ENCODE measurements around the gene ZFPM1.

ZFPM1 gene

GRCh38 chr16:88548131-88548874 is 95.2 kb downstream of the ZFPM1 start:
- no peak for DNase-seq

GRCh38 chr16:88548985-88549384 is 95.9 kb downstream of the ZFPM1 start:
- no peak for DNase-seq

GRCh38 chr16:88549671-88550245 is 96.7 kb downstream of the ZFPM1 start:
- DNase-seq, result no peak

- no peak for DNase-seq
Measured at GRCh38 chr16:88550246-88550661, 97.2 kb downstream of the ZFPM1 start.

GRCh38 chr16:88552166-88552565 is 99.1 kb downstream of the ZFPM1 start:
- DNase-seq, result no peak

- no peak for DNase-seq
Measured at GRCh38 chr16:88552815-88553214, 99.7 kb downstream of the ZFPM1 start.

GRCh38 chr16:88553739-88554138 is 100.7 kb downstream of the ZFPM1 start:
- no peak for DNase-seq

- no peak for DNase-seq
Measured at GRCh38 chr16:88554711-88555264, 101.7 kb downstream of the ZFPM1 start.

- DNase-seq, result no peak
Measured at GRCh38 chr16:88556294-88556988, 103.4 kb downstream of the ZFPM1 start.

- no peak for DNase-seq
Measured at GRCh38 chr16:88558457-88559442, 105.7 kb downstream of the ZFPM1 start.

- DNase-seq, result no peak
Measured at GRCh38 chr16:88560714-88561484, 107.8 kb downstream of the ZFPM1 start.

GRCh38 chr16:88561485-88562359 is 108.6 kb downstream of the ZFPM1 start:
- DNase-seq, result peak; percentile 46

GRCh38 chr16:88566158-88566557 is 113.1 kb downstream of the ZFPM1 start:
- peak; percentile 48 for DNase-seq

GRCh38 chr16:88568710-88569613 is 115.9 kb downstream of the ZFPM1 start:
- DNase-seq, result no peak

GRCh38 chr16:88569614-88569984 is 116.5 kb downstream of the ZFPM1 start:
- DNase-seq, result no peak

- DNase-seq, result peak; percentile 96
Measured at GRCh38 chr16:88569985-88570690, 117.1 kb downstream of the ZFPM1 start, which contains the start of gene ZC3H18. TSS of gene ZC3H18 (plus strand) at chr16:88570403. CDS start at chr16:88577124, 6,721 bp downstream.

- peak; percentile 51 for DNase-seq
Measured at GRCh38 chr16:88570691-88571092, 117.6 kb downstream of the ZFPM1 start.

GRCh38 chr16:88575251-88575650 is 122.2 kb downstream of the ZFPM1 start:
- DNase-seq, result no peak

- DNase-seq, result no peak
Measured at GRCh38 chr16:88576307-88576706, 123.2 kb downstream of the ZFPM1 start.

Measured in activated CD4-positive, alpha-beta T cell treated with anti-CD3 and anti-CD28 coated beads, Interleukin-2, amount 50 U/mL, for 16 hours (primary cell).